Endometrial microvascular endothelial cells (primary cell): Measurements from ENCODE around the gene VTI1A. TPM values are rescaled to one million over a fixed set of nuclear protein-coding genes. Genes with fewer than 3 reads are reported as not detected.
"Not testable (repeated sequence)": the region's sequence is repeated elsewhere in the genome, so short reads cannot be mapped to it uniquely, and the experiment has no call there.

Experiments
- in situ Hi-C: cut with HindIII; loops from 2 replicates; pipeline ENCODE4 v1.10.0; 2017; ENCODE audit warnings: low sequenced_read_pairs, low pct_unique_long_range_greater_than_20kb; ENCODE audit errors: inconsistent ontology term
- total RNA-seq: library from RNA; depleted of rRNA; stranded (reverse); fragments of >200 nt; gene quantifications from one replicate; pipeline ENCODE4 v1.2.3, GENCODE V29; 2015; ENCODE audit errors: inconsistent ontology term

The VTI1A gene
- total RNA-seq, 1 donor from 2014 or later: 40.9 TPM

GRCh38 chr10:112528235-112528634 is 81.2 kb downstream of the VTI1A start:
- in situ Hi-C loops: no loop called here

DNA sequence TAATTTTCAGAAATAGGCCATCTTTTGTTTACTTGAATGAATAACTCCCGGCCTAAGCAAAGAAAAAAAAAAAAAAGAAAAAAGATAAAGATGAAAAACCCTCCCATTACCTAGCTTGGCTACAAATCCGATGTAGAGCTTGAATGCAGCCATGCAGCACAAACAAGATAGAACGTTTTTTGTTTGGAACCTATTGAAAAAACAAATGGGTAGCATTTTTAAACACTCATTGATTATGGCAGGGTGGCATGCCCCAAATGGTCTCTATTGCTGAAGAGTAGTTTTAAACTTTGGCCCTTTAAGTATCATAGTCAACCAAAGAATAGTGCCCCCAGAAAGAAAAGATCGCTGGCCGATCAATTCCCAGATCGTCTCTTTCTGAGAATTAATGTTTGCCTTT is 84.4 kb downstream of the VTI1A start:
- in situ Hi-C loops: no loop called here

GRCh38 chr10:112532189-112532588 is 85.2 kb downstream of the VTI1A start:
- in situ Hi-C loops: no loop called here

GRCh38 chr10:112532956-112533355 is 85.9 kb downstream of the VTI1A start:
- in situ Hi-C loops: no loop called here

DNA sequence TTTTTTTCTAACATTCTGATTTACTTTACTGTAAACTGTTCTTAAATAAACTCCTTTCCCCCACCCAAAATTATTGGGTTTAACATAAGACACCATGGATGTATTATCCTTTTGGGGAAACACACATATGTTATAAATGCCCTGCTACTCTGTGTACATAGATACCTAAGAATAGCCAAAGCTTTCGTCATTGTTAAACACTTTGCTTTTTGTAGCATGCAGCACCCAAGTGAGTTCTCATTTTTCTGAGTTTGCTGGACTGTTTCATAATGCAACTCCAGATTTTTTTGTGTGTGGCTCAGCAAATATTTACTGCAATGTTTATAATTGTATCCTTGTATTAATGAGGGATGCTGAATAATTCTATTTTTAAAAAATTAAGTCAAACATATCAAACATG is 86.9 kb downstream of the VTI1A start:
- in situ Hi-C loops: no loop called here

DNA sequence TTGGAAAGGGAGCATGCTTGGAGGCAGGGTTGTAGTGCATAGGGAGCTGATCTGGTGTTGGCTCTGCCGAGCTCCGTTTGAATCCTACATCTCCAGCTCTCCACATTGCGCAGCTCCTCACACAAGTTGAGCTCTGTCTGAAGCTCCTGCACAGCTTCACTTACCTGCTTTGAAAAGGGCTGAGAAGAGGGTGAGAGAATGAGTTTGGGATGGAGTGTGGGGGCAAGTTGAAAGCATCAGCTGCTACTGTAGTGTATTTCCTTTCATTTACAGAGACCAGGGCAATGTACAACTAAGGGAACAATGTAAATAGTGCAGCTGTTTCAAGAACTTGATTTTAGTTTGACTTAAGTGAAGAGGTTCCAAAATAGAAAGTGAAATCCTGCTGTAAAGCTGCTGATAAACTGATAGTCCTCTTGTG is 88.5 kb downstream of the VTI1A start:
- in situ Hi-C loops: no loop called here

DNA sequence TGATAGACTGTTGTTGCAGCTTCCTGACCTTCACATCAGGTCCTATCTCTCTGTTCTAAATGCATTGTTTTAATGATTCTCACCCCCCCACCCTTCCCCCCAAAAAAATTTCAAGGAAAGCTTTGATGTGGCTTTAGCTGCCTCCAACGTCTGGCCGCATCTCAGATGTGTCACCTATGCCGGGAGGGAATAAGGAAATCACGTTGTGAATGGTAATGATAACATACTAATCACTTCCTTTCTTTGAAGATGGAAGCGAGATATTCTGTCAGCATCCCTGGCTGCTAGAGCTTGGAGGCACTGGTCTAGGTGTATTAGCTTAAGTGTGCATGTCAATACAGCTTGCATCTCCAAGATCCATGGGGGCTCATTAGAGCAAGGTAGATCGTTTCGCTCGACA is 89.6 kb downstream of the VTI1A start:
- in situ Hi-C loops: no loop called here

DNA sequence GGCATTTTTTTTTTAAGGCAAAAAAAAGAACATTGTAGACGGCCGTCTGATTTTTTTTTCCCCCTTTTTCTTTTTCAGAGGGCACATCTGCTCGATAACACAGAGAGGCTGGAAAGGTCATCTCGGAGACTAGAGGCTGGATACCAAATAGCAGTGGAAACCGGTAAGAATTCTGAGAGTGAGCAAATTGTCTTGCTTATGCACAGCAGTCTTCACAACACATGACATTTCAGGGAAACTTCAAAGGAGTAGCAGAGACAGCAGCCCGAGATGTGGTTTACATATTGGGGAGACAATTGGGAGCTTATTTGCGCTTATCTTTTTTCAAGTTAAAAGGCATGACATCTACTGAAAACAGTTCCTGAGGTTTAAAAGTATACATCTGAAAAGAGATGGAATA is 91.2 kb downstream of the VTI1A start:
- in situ Hi-C loops: no loop called here

GRCh38 chr10:112539340-112539739 is 92.3 kb downstream of the VTI1A start:
- in situ Hi-C loops: no loop called here

DNA sequence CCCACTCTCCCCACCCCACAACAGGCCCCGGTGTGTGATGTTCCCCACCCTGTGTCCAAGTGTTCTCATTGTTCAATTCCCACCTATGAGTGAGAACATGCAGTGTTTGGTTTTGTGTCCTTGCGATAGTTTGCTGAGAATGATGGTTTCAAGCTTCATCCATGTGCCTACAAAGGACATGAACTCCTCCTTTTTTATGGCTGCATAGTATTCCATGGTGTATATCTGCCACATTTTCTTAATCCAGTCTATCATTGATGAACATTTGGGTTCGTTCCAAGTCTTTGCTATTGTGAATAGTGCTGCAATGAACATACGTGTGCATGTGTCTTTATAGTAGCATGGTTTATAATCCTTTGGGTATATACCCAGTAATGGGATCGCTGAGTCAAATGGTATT is 95.8 kb downstream of the VTI1A start:
- in situ Hi-C loops: not testable (repeated sequence)

DNA sequence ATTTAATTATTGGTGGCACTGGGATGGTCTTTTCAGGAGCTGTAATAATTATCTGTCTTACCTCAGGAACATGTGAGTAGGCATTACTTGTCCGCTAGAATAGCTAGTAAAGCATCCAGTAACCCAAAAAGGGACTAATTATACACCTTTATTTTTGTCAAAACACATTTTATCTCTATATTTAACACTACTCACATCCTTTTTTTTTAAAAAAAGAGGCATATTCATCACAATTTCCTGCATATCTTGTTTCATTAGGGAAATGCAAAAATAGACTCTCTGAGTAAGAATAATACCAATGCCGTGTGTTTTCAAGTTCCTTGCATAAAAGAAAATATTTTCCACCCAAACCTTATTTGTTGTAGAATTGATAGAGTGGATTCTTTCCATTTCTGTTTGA is 99.5 kb downstream of the VTI1A start:
- in situ Hi-C loops: no loop called here

DNA sequence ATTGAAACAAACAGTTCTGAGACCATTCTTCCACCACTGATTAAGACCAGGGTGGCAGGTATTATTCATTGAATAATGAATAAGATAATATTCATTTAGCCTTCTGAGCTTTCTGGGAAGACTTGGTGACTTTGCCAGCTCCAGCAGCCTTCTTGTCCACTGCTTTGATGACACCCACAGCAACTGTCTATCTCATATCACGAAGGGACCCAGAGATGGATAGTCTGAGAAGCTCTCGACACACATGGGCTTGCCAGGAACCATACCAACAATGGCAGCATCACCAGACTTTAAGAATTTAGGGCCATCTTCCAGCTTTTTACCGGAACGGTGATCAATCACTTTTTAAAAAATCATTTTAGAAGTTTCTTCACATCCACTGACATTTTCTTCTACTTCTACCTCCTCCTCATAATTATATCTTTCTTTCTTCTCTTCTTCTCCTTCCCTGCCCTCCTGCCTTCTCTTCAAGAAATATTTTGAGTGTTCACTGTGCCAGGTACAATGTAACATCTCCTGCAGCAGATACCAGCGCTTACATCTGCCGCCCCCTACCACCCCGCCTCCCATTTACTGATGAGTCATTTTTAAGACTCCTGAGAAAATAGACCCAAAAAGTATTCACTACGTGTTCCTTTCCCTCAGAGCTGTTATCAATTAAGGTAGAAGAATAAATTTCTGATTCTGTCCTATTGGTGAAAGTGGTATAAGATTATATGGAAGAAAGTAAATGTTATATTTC is 101.7 kb downstream of the VTI1A start:
- in situ Hi-C loops: no loop called here

- in situ Hi-C loops: no loop called here
Observed at GRCh38 chr10:112552593-112553110, 105.6 kb downstream of the VTI1A start.

GRCh38 chr10:112553315-112553714 is 106.3 kb downstream of the VTI1A start:
- in situ Hi-C loops: no loop called here

GRCh38 chr10:112554263-112554662 is 107.2 kb downstream of the VTI1A start:
- in situ Hi-C loops: no loop called here

GRCh38 chr10:112557197-112557596 is 110.2 kb downstream of the VTI1A start:
- in situ Hi-C loops: no loop called here

DNA sequence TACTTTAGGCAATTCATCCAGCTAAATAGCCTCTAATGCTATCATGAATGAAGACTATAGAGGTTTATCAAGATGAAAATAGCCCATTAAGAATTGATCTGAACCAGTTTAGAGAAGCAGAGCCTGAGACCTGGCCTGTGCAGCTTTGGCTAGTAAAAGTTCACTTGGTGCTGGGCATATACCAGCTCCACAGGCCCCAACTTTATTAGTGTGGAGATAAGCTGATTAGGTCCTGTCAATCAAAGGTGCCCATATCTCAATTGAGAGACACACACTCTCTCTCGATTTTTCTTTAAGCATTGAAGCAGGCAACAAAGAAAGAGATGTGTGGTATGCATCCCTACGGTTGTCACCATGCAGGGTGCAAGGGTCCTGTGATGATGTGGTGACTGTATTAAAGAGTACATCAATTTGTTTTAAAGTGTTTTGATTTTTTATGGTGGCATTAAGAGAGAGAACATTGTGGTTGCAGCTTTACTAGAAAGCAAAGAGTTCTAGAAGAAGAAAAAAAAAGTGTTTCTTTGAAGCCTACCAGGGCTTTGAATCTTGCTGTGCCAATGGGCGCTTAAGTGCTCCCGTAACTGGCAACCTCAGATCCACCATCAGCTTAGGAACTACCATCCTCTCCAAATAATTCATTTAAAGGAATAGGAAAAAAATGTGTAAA is 111.6 kb downstream of the VTI1A start:
- in situ Hi-C loops: no loop called here

- in situ Hi-C loops: no loop called here
Observed at GRCh38 chr10:112559349-112559748, 112.3 kb downstream of the VTI1A start.

DNA sequence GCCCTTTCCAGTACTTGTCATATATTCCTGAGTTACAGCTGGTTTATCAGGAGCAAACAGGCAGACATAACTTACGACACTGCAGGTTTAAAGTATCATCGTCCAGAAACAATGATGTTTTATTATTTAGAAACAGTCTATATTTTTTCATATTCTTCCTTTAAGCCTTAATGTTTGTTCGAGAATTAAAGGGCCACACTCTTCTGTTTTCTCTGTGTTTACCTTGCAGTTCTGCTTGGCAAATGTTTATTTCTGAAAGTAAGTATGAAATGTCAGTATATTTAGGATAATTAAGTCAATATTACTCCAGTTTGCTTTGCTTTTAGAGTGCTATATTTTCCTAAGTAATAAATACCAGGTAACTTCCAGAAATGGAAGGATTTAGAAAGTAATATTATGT is 115.1 kb downstream of the VTI1A start:
- in situ Hi-C loops: no loop called here
